Left forelimb (tissue), 1 donor: ENCODE results near the gene HCN1.
"Not testable (repeated sequence)": the region's sequence is repeated elsewhere in the genome, so short reads cannot be mapped to it uniquely, and the experiment has no call there.

Experiments
- DNase-seq: peaks from one replicate; pipeline ENCODE4 v3.0.0-alpha.2; 2018; ENCODE audit warnings: low spot score

Gene HCN1

DNA sequence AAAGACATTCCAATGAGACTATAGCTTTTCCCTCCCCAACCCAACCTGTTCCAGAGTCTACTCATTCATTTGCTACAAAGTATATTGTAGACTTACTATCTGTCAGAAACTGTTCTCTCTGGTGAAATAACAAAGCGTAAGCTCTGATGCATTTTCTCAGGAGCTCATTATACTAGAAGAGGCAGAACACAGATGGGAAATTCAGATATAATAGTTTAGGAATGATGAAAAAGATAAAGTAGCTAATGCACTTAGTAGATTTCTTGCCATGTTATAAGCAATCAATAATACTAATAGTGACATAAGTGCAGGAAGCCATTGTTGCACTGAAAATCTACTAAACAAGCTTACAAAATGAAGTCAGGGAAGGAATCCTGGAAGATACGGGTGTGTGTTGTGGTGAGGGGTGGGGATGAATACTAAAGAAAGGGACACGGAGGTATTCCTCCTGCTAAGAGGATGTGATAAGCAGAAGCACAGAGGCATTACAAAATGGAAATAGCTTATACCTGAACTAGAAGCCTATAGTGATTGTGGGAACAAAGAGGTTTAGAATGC, 78.2 kb downstream of the HCN1 start:
- DNase-seq, result no peak

DNA sequence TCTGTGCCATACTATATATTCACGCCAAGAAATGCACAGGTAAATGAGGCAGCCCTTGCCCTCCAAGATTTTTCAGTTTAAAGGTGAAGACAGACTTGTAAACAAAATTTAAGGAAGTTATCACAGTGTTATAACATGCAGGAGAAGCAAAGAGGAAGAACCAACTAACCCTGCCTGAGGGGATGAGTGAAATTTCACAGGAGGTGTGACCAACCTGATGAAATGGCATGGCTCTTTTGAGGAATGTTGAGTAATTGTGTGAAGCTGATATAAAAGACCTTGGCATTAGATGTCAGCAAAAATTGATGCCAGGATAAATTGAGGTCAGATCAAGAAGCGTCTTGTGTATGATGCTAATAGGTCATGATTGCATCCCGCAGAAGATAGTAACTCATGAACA, 86.5 kb downstream of the HCN1 start:
- DNase-seq, result no peak

DNA sequence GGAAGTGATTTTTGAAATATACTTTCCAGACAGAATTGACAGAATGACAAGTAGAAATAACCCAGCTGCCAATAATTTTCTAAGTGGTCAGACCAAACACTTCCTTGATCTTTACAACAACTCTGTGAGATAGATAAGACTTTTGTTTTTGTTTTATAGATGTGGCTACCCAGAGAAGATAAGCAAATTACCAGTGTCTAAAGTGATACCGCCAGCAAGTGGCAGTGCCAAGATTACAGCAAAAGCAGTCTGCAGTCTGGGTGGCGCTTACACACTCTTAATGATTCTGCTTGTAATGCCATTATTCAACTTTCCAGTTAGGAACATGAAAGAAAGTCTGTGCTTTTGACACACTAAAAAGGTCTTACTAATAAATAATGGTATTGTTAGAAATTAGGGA, 92.1 kb downstream of the HCN1 start:
- no peak for DNase-seq

DNA sequence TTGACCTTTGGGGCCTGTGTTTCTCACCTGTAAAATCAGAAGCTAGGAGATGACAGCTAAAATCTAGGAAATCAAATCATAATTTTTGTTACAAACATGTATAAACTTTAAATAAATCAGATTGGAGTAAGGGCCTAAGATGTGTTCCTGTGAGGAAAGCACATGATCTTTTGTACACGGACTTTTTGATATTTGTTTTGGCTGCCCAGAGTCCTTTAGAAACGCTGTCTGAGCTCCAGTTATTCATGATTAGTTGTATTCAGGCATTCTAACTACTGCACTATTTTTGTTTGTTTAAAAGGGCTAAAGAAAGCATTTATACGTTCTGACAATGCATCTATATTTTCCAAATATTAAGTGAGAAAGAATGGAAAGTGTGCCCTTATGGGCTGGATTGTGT, 94.8 kb downstream of the HCN1 start:
- DNase-seq, result no peak

DNA sequence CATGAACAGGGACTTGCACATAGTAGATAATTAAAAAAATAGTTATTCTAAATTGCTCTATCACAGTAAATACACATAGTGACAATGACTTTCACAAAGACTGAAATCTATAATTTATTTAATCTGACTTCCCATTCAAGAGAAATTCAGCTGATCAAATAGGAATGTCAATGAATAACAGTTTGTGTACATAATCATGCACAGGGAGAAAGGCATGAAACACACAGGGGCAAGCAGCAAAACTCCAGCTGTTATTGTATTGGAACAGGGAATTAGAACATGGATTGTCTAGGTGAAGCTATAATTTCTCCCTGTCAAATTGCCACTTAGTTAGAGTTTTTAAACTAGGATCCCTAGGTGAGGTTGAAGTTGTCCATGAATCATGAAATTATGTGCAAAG, 99.9 kb downstream of the HCN1 start:
- no peak for DNase-seq

DNA sequence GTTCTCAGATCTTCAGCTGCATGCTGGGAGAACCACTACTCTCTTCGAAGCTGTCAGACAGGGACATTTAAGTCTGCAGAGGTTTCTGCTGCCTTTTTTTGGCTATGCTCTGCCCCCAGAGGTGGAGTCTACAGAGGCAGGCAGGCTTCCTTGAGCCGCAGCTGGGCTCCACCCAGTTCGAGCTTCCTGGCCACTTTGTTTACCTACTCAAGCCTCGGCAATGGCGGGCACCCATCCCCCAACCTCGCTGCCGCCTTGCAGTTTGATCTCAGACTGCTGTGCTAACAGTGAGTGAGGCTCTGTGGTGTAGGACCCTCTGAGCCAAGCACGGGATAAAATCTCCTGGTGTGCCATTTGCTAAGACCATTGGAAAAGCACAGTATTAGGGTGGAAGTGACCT, 110.2 kb downstream of the HCN1 start:
- not testable (repeated sequence) for DNase-seq

DNA sequence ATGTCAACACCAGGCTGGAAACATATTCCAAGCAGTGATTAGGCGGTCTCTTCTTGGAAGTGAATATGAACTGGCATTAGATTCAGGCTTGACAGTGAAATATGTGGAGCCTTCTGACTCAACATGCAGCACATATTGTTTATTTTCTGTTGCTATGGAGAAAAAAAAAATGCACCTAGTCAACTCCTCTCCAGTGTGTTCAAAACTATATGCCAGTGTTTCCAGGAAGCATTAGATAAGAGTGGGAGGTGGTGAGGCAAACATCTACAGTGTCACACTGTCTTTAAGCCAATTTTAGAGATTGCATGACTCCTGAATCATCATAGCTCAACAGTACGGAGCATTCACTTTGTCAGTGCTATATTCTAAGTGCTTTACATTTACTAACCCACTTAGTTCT, 117.9 kb downstream of the HCN1 start:
- no peak for DNase-seq

DNA sequence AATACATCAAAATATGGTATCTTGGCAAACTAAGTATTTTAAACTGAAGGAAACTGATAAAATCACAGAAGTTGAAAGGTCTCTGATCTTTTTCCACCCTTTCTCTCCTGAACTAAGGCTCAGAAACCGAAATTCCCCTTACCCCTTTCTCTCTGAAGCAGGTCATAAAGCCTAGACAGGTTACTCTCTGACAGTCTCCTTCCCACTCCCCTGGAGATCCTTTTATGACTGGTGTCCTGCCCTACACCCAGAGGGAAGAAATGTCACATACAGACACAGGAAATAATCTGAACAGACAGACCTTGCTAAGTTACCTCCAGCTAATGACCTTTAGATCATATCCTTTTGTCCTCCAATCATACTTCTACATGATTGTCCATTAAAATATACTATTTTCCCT, 127.4 kb downstream of the HCN1 start:
- DNase-seq, result no peak

DNA sequence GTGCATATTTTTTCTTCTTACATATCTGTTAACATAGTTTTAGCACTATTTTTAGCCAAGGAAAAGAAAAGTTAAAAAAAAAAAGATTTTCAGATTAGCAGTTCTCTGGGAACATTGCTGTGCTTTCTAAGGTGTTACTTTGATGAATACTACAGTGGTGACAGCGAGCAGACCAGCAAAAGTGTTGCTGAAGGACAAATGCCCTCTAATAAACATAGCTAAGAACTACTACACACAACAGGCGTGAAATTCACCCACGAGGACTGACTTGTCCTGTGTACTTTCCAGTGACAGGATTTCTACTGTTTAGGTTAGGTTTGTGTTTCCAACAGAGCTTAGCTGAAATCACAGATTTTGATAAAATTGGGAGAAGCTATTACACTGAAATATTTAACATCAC, 153.8 kb downstream of the HCN1 start:
- no peak for DNase-seq

DNA sequence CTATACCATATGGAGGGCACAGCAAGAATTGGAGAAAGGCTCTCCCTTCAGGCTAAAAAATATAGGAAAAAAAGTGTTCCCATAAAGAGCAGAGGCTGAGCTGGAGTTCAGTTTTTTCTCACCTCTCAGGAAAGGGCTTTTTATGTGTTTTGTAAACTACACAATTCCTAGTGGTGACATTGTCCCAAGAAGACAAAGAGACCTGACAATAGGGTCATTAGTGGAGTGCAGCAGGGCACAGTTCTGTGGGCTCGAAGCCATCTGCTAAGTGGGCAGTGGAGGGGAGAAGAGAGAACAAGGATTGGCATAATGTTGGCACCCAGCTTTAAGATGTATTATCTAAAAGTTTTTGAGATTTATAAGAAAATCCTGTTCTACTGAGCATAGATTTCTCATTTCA, 162.5 kb downstream of the HCN1 start:
- no peak for DNase-seq

DNA sequence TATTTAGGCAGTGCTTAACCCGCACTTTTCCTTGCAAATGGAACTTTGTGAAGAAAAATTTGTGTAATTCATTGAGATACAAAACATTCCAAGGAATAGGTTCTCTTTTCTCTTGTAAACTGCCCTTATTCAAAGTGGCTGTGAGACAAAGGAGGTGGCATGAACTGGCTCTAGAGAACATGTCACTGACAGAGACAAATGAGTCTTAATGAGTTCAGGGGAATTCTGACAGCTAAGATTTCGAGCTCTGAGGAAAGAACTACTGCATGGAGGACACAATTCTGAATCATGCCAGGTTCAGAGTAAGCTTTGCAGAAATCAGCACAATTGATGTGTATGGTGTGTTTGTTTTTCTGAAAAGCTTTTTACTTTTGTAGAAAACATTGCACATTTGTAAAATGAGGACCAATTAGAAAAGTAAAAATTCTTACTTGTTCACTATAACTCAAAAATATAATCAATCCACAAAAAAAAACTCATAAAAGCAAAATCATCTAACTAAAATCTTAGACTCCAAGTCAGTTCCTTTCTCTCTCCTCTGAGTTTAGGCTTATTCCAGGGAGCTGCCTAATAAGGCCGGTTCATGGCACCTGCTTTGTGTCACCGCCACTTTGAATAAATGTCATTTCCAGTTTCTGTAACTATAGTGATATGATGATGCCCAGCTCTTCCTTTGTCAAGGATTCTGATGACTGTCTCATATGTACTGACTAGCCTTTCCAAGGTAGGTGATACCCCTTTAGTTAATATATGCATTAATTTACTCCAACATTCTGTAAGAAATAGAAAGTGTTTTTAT, 163.2 kb downstream of the HCN1 start:
- no peak for DNase-seq

DNA sequence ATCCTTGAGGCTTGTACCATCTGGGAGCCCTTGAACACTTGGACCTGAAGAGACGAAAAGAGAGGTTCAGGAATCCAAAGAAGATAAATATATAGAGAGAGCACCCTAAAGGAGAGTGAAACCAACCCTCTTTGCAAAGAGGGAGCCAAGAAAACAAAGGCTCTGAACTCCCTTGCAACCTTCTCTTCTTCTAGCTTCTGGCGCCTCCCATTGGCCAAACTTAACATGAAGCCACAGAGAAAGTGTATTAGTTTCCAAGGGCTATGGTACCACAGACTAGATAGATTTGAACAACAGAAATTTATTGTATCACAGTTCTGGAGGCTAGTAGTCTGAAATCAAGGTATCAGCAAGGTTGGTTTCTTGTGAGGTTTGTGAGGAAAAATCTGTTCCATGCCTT, 175.1 kb downstream of the HCN1 start:
- DNase-seq, result no peak

DNA sequence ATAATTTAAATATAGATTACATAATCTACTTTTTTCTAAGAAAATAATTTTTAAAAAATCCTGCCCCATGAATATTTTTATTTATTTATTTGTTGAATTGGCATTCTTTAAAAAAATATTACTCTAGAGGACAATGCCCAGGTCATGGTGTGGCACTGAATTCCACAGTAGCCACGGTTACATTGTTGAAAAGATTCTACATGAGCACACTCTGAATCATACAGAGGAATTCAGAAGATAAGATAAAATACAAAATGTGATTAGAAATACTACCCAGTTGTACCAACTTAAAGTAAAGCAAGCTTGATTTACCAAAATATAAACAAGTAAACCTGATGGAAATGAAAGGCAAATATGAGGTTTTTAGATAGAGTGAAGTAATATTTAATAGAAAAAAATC, 183.7 kb downstream of the HCN1 start:
- DNase-seq, result no peak

DNA sequence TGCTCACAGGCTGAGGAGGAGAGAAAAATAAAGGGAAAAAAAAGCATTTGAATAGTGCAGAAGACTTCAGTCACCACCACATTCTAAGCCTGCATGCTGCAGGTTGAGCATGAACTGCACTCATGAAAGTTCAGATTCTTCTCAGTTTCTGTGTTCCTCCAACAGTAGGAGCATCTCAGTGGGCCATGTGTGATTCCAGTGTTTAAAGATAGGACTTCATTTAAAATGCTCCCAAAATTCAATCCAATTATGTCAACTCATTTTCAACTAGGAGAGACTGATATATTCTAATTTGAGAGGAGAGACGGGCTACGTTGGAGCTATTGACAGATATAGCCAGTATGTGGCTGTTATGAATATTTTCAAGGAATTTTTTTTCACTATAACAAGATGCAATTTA, 186.8 kb downstream of the HCN1 start:
- no peak for DNase-seq

DNA sequence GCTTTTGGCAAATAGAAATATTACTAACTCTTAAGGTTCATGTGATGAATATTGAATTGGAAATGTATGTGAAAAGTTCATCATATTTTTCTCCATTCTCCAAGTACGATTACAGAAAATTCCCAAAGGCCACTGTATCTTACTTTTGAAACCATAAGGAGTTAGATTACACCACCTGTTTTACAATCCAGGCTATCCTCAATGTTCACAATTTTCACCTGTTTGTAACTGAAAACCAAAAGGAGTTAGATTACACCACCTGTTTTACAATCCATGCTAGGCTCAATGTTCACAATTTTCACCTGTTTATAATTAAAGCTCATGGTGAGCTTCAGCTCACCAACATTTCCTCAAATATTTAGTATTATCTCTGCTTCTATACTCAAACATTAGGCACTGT, 188.0 kb downstream of the HCN1 start:
- no peak for DNase-seq

DNA sequence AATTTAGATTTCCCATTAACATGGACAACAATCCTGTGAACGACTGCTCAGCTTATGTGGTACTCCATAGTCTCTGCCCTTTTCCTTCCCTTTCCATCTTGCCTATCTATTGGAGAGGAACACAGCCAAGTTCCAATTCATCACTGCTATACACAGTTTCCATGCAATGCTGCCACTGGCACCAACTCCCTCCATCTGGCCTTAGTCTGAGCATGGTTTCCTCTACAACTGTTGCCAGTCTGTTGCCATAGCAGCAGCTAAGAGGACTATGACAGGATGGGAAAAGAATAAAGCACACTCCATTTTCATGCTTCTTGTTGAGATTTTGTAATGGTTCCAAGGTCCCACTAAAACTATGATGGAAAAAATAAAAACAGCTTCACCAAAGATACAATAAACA, 189.0 kb downstream of the HCN1 start:
- peak; percentile 62 for DNase-seq

DNA sequence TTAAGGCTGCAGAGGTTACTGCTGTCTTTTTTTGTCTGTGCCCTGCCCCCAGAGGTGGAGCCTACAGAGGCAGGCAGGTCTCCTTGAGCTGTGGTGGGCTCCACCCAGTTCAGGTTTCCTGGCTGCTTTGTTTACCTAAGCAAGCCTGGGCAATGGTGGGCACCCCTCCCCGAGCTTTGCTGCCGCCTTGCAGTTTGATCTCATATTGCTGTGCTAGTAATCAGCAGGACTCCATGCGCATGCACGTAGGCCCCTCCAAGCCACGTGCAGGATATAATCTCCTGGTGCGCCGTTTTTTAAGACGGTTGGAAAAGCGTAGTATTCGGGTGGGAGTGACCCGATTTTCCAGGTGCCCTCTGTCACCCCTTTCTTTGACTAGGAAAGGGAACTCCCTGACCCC, 197.2 kb downstream of the HCN1 start:
- DNase-seq, result not testable (repeated sequence)

DNA sequence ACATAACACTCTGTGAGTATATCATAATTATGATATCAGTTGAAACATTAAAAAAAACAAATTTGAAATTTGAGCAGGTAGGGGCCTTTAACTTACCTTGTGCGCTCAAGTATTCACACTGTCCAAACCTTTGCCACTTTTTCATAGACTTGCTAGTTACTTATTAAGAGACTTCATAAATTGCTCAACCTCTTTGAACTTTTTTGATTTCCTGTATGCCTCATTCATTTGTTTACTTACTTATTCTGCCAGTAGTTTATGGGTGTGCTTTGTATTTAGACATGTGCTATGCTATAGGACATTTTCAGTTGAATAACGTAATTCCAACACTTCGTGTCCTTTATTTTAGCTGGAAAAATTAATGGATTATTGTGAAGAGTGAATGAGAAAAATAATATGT, 204.8 kb downstream of the HCN1 start:
- DNase-seq, result no peak

DNA sequence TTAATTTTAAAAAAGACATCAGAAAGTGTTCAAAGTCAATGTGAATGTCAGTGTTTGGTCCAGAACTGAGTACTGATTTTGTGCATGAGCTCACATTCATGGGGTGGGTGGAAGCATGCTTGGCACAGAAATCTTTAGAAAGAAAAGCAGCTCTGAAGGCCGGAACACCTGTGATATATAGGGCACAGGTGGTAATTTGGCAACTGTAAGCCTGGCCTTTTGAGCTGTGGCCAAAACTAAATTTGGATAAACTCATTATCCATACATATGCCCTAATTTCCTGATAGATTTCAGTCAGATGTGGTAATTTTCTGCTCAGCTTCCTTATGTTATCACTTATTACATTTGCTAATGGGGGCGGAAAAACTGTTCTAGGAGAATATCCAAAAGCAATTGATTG, 211.4 kb downstream of the HCN1 start:
- no peak for DNase-seq

DNA sequence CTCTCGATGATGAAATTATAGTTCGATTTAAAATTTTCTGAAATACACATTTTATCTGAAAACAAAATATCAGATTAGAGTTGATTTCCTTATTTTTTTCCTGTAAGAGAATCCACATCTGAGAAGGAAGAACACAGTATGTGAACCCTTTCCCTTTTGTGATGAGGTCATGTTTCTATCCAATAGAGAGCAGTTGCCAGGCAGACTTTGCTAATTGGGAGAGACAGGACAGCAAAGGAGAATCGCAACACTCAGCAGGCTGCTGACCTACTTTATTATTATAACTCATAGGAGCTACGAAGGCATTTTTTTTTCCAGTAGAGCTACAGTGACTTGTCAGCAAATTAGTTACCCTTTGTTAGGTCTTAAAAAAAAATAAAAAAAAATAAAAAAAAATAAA, 242.1 kb downstream of the HCN1 start:
- DNase-seq, result no peak

DNA sequence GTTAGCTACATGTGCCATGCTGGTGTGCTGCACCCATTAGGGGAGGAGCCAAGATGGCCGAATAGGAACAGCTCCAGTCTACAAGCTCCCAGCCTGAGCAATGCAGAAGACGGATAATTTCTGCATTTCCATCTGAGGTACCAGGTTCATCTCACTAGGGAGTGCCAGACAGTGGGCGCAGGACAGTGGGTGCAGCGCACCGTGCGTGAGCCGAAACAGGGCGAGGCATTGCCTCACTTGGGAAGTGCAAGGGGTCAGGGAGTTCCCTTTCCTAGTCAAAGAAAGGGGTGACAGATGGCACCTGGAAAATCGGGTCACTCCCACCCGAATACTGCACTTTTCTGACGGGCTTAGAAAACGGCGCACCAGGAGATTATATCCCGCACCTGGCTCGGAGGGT, 251.3 kb downstream of the HCN1 start:
- DNase-seq, result not testable (repeated sequence)

DNA sequence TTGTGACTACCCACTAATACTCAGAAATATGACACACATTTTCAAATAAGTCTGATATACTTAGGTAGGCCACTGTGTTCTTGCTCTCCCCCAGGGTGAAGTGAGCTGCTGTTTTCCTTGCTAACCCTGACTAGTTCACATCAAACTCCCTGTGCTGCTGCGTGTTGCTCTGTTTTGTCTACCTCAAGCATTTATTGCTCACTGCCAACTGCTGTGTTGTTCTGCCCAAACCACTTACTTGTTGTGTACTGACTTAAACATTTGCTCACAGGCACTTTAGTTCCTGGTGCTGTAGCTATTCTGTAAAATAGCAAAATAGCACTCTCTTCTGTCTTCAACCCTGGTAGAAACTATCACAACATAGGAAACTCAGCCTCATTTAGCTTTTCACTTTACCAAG, 255.7 kb downstream of the HCN1 start:
- no peak for DNase-seq

DNA sequence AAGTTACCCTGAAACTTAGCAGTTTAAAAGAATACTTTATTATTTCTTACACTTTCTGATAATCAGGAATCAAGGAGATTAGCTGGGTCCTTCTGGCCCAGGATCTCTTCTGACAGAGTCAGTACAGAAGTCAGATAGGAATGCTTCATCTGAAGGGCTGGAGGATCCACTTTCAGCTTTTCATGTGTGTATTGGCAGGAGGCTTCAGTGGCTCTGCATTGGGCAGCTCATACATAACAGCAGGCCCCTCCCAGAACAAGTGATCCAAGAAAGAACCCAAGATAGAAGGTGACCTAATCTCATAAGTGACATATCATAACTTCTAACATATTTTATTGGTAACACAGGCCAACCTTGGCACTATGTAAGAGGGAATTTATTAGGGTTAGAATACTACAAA, 258.4 kb downstream of the HCN1 start:
- no peak for DNase-seq

DNA sequence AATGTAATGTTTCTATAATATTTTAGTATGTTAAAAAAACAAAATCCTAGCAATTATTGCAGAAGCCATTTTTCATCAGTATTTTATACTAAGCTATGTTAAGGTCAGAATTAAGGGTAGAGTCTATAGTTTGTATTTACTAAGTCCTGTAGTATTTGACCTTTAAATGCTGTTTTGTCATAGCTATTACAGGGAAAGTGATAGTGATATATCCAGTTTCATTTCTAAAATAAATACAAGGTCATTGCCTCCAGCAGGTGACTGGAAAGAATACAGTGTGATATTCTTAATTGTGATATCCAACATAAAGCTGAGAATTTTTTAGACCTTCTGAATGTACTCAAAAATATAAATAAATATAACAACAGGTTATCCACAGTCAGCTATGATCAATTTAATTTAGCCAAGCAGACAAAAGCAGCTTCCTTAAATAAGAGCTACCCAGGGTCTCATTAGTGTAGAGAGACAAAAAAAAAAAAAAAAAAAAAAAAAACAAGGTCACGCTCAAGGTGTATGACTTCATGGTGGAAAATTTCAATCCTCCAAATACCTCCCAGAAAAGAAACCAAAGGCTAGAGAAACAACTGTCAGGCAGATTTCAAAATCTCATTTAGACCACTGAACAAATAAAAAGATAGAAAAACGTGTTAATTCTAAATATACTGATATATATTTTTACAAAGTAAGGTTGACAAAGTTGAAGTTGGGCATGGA, 278.7 kb downstream of the HCN1 start:
- no peak for DNase-seq
